ENCODE measurements around the gene MGMT.

Gene MGMT

GRCh38 chr10:129761981-129762956, 295.2 kb downstream of the MGMT start:
- DNase-seq (ENCODE audit: low spot score) = no peak

- DNase-seq (ENCODE audit: low spot score) = no peak
These were observed 297.2 kb downstream of the MGMT start for GRCh38 chr10:129764011-129764900.

- DNase-seq (ENCODE audit: low spot score) = no peak
These were observed 298.0 kb downstream of the MGMT start for GRCh38 chr10:129764901-129765663.

DNA sequence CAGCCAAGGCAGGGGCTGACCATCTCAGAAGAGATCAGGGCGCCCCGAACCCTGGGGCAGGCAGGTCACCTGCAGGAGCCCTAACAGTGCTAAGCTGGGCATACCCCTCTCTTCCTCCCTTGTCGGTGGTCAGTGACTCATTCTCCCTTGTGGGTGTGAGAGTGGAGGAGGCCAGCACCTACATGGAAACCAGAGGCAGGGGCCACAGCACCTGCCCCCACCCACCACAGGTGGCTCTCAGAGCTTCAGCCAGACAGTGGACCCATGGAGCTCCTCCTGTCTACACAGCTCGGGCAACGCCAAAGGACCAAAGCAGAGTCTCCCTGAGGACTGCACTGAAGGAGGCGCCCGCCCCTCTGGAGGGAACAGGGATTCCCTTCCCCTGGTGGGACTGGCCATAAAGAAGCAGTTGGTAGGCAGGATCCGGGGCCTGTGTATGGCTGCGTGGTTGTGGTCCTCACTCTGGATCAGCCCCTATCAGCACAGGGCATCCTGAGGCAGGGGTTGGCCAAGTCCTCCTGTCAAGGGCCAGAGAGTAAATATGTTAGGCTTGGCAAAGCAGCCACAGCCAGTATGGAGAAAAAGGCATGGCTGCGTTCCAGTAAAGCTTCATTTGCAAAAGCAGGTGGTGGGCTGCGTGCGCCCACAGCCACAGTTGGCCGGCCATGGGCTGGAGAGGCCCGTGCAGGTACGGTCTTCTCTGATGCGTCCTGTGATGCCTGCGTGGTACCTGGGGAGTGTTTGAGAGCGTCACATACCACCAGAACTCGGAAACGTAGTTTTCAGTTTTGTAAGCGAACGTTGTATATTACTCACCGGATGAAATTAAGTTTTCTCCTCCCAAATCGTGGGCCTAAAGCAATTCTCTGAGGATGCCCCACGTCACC, 298.9 kb downstream of the MGMT start:
- no peak for DNase-seq (ENCODE audit: low spot score)

- no peak for DNase-seq (ENCODE audit: low spot score)
These were observed 299.8 kb downstream of the MGMT start for GRCh38 chr10:129766611-129767550.

- DNase-seq (ENCODE audit: low spot score) = no peak
These were observed 300.7 kb downstream of the MGMT start for GRCh38 chr10:129767751-129768150.

GRCh38 chr10:129768437-129769355, 301.7 kb downstream of the MGMT start:
- no peak for DNase-seq (ENCODE audit: low spot score)

DNA sequence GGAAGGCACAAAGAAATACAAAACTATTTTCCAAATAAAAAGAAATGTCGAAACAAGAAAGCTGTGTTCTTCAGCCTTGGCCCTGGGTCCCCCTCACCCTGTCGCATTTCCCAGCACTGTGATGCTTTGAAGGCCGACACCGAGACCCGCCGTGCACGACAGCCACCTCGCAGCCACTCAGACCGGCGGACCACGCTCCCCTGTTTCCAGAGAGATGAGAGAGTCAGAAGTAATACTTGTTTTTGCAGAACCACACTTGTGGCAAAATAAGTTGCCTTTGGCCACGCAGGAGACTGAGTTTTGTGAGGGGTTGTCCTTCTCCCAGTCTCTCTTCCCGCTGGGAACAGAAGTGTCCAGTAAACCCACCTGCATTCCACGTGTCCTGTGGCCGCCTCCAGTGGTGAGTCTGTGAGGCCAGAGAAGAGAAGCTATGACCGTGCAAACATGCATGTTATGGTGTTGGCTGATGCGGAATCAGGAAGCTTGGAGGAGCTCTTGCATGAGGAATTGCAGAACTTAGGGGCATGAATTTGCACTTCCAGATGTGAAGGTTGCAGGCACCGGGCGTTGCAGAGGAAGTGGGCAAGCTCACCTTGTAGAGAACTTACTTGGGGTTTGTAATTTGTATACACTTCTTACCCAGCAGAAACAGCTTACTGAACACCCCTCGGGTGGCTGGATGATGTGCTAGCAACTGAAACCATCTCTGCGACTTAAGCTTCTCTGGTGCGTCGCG, 302.5 kb downstream of the MGMT start:
- no peak for DNase-seq (ENCODE audit: low spot score)

DNA sequence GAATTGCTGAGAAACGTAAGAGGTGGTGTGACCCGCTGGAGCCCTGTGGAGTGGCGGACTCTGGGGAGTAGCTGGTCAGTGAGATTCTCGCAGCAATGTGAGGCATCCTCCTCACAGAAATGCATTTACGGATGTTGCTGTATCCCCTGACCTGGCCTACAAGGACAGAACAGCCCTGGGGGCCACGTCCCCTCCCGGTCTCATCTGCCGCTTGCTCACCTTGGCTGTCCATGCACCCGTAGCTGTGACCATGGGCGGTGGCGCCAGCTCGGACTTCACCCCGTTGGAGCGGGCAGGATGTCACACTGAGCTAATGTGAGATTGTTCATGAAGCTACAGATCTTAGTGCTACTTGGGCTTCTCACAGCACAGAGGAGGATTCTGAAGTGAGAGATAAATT, 303.2 kb downstream of the MGMT start:
- DNase-seq (ENCODE audit: low spot score) = no peak

DNA sequence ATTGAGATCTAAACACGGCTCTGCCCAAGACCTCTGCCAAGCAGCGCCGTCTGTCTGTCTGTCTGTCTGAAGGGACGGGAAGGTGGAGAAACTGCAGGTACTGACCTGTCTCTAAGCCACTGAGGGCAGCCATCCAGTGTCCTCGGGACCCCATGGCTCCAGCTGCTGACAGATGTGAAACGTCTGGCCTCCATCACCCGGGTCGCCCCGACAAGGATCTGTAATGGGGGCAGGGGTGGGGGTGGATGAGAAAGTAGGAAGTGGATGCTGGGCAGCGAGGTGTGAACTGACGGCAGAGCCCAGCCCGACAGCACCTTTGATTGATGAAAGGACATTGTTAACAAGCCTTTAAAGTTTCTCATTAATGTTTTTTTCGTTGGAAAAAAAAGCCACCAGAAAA, 304.0 kb downstream of the MGMT start:
- DNase-seq (ENCODE audit: low spot score) = no peak

DNA sequence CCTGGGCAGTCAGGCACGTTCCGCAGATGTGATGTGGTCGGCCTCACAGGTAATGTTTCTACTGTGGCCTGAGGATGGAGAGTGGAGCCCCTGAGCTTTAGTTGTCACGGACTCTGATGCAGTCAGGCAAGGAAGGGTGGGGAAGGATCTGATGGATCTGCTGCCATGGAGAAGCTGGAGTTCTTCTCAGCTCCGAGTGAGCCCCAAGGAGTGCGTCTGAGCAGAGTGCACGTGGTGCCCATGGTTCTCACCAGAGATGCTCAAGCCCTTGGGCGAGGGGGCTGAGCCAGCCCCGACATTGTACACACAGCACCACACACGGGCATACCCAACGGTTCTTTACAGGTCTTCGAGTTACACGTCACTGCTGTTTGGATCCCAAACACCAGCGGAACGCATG, 304.5 kb downstream of the MGMT start:
- no peak for DNase-seq (ENCODE audit: low spot score)

DNA sequence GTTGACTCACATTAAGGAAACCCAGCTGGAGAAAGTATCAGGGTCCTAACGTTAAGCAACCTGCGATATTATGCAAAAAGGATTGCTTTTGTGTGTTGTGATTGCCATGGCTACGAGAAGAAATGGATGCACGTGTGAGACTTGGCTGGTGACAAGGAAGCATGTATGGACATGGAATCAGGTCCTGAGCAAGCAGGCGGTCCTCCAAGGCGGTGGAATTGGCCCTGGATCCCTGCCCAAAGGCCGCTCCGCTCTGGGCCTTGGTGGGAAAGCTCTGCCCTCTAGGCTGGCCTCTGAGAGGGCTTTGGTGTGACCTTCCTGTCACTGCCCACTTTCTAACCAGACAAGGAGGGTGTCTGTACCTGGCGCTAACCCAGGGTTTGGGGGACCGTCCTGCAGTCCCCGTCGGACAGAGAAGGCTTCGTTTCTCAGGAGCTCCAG, 305.0 kb downstream of the MGMT start:
- DNase-seq (ENCODE audit: low spot score) = no peak

DNA sequence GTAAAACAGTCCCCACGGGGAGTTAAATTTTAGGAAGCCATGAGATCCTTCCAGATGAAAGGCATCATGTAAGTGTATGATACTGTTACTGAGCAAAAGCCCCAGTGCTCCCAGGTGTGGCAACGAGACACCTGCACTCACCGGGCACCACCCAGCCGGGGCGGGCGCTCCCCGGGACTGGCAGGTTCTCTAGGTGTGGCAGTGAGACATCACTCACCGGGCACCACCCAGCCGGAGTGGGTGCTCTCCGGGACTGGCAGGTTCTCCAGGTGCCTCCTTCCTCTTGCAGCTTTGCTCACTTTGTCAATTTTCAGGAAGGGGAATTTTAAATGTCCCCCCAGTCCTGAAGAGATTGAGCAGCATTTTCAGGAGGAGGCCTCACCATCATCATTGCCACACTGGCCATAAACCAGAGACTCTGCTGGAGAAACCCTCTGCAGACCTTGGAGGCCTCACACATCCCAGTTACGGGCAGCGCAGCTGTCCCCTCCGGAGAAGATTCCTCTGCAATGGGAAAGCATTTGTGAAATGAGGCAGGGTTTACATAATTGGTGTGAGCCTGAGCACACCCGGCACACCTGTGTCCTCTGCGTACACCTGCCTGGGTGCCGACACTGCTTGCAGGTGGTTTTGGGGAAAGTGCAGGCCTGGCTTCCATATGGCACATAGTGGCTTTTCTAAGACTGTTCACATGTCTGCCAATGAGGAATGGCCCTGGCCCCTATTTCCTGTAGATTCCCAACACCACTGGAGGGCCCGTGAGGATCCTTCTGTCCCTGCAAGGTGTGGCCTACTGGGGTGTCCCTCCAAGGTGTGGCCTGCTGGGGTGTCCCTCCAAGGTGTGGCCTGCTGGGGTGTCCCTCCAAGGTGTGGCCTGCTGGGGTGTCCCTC, 305.7 kb downstream of the MGMT start:
- DNase-seq (ENCODE audit: low spot score) = no peak

DNA sequence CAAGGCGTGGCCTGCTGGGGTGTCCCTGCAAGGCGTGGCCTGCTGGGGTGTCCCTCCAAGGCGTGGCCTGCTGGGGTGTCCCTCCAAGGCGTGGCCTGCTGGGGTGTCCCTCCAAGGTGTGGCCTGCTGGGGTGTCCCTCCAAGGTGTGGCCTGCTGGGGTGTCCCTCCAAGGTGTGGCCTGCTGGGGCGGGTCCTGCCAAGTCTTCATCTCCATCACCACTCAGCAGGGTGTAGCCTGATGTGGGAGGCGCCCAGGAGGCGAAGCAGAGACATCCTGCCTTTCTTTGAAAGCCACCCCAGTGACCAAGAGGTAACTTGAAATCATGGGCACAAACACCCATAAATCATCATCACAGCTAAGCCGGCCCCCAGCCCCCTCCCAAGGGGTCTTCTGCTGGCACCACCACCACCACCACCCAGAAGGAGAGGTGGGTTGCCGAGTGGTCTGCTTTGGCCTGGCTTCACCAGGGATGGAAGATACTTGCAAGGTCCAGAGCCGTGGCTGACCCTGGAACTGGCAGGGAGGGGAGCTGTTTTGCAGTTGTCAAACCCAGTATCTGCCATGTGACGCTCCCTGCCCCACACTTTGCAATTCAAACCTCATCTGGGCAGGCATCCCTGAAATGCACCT, 306.4 kb downstream of the MGMT start:
- DNase-seq (ENCODE audit: low spot score) = no peak

DNA sequence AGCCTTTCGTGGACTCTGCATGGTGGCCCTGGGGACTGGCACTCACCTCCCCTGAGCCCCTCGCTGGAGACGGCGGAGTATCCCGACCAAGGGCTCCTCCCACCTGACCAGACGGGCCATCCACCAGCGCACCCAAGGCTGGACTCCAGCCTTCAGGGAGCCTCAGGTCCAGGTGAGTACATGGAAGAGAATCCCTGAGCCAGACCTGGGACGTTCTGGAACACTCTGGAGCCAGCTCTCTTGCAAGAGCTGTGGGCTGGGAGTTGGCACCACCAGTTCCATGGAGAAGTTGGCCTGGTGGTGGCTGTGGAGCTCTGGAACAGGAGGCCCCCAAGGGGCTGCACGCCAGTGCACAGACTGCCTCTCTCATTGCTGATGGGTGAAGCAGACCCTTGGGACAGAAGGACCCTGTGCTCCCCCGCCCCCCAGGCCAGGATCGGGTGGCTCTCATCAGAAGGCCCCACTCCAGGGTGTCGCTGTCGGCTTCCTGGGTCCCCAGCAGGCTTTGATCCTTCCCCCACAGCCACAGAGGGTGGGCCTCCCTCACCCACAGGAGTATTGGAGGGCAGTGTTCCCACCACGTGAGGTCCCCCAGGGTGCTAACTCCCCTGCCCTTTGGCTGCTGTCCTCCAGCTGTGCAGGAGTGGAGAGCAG, 307.2 kb downstream of the MGMT start:
- DNase-seq (ENCODE audit: low spot score) = no peak
